H1 (cell line): Measurements from ENCODE around the gene WIPF3. TPM values are rescaled to one million over a fixed set of nuclear protein-coding genes. Genes with fewer than 3 reads are reported as not detected.

Source experiments
- CTCF ChIA-PET: fragments of 300-600 bp; sonication (Branson Sonifier 250); formaldehyde crosslinking; loops from one replicate; lab custom pipeline; 2021; ENCODE audit not compliant: partially characterized antibody; lab: Charles Lee
- POLR2A ChIA-PET: fragments of 300-600 bp; sonication (Branson Sonifier 250); formaldehyde crosslinking; loops from one replicate; lab custom pipeline; 2021; ENCODE audit warnings: inconsistent platforms; ENCODE audit not compliant: partially characterized antibody; lab: Charles Lee
- DNase-seq, 2 experiments: peaks; one replicate each; pipeline versions ENCODE4 v3.0.0 to v3.0.0-alpha.2; 2010 to 2022; ENCODE audit warnings: low spot score in 2 of 2, low read depth in 1 of 2, mixed read lengths in 1 of 2
- FAIRE-seq: peaks from 2 replicates; lab custom pipeline; 2011; peaks lifted over from hg19 to GRCh38; lab: Jason Lieb, UNC
- H2AFZ ChIP-seq: 2 replicates; pipeline ENCODE4 v1.8.1; 2012; ENCODE audit warnings: low read length, inconsistent platforms
- H2AK5ac ChIP-seq: 2 replicates; pipeline ENCODE4 v1.6.1; 2013; ENCODE audit warnings: low read depth, low read length
- H2BK120ac ChIP-seq: replicated peaks from 2 replicates; pipeline ENCODE3; 2013; ENCODE audit warnings: low read depth, low read length, inconsistent platforms
- H2BK12ac ChIP-seq: 2 replicates; pipeline ENCODE4 v1.6.1; 2013; ENCODE audit warnings: low read depth, low read length
- H2BK15ac ChIP-seq: 2 replicates; pipeline ENCODE4 v1.6.1; 2013; ENCODE audit warnings: low read length
- H2BK20ac ChIP-seq: 2 replicates; pipeline ENCODE4 v1.6.1; 2013; ENCODE audit warnings: low read length
- H2BK5ac ChIP-seq: 2 replicates; pipeline ENCODE4 v1.6.1; 2013; ENCODE audit warnings: low read depth, low read length
- H3K14ac ChIP-seq: 2 replicates; pipeline ENCODE4 v1.6.1; 2013; ENCODE audit warnings: inconsistent platforms; ENCODE audit not compliant: insufficient read length
- H3K18ac ChIP-seq: 2 replicates; pipeline ENCODE4 v1.6.1; 2013; ENCODE audit warnings: low read length; ENCODE audit errors: extremely low read depth
- H3K23ac ChIP-seq: 2 replicates; pipeline ENCODE4 v1.6.1; 2013; ENCODE audit warnings: inconsistent platforms; ENCODE audit not compliant: insufficient read length
- H3K23me2 ChIP-seq: 2 replicates; pipeline ENCODE4 v1.6.1; 2013; ENCODE audit warnings: low read depth, low read length
- H3K27ac ChIP-seq: 2 replicates; pipeline ENCODE4 v1.6.1; 2011; ENCODE audit warnings: low read depth, low read length, inconsistent platforms
- H3K27me3 ChIP-seq, 4 experiments: replicated peaks in 1 of 4; 1 replicate in 1 of 4; 2 replicates in 3 of 4; pipeline versions ENCODE4 v1.6.1 to v1.8.1; 2011 to 2013; ENCODE audit warnings: low read length in 3 of 4, mild to moderate bottlenecking in 3 of 4, inconsistent platforms in 2 of 4, mixed read lengths in 2 of 4, moderate library complexity in 1 of 4; ENCODE audit not compliant: control insufficient read depth in 3 of 4, insufficient read depth in 3 of 4; ENCODE audit errors: extremely low read depth in 1 of 4
- H3K36me3 ChIP-seq, 4 experiments: 2 replicates each; pipeline versions ENCODE4 v1.6.1 to v1.8.1; 2011 to 2013; ENCODE audit warnings: mild to moderate bottlenecking in 4 of 4, low read length in 3 of 4, moderate library complexity in 2 of 4, control low read depth in 1 of 4, inconsistent platforms in 1 of 4; ENCODE audit not compliant: insufficient read depth in 4 of 4, control insufficient read depth in 2 of 4
- H3K4ac ChIP-seq: replicated peaks from 2 replicates; pipeline ENCODE3; 2013; ENCODE audit warnings: low read length, low read depth, mixed read lengths, inconsistent platforms; ENCODE audit not compliant: insufficient read length
- H3K4me1 ChIP-seq, 4 experiments: replicated peaks in 1 of 4; 1 replicate in 1 of 4; 2 replicates in 3 of 4; pipeline versions ENCODE4 v1.6.1 to v1.8.1; 2011 to 2013; ENCODE audit warnings: low read length in 3 of 4, inconsistent platforms in 2 of 4, mixed read lengths in 1 of 4; ENCODE audit not compliant: insufficient read depth in 4 of 4, control insufficient read depth in 3 of 4
- H3K4me2 ChIP-seq, 2 experiments: 2 replicates each; pipeline versions ENCODE4 v1.6.1 to v1.8.1; 2011 to 2013; ENCODE audit warnings: low read depth in 2 of 2, low read length in 2 of 2, control low read depth in 1 of 2, inconsistent platforms in 1 of 2, mild to moderate bottlenecking in 1 of 2; ENCODE audit not compliant: insufficient read depth in 1 of 2
- H3K4me3 ChIP-seq, 4 experiments: fragments of 200-600, 300-600 bp in 1 of 4; sonication (generic), shearing (Covaris generic), sonication (Bioruptor Twin) in 1 of 4; 2 replicates each; pipeline versions ENCODE4 v1.5.1 to v1.8.1; 2011 to 2016; ENCODE audit warnings: low read length in 4 of 4, low read depth in 3 of 4, control low read depth in 2 of 4, inconsistent platforms in 2 of 4, mild to moderate bottlenecking in 2 of 4, mixed read lengths in 1 of 4, moderate library complexity in 1 of 4; ENCODE audit not compliant: insufficient read depth in 2 of 4; ENCODE audit errors: extremely low read depth in 1 of 4
- H3K56ac ChIP-seq: replicated peaks from 2 replicates; pipeline ENCODE3; 2013; ENCODE audit warnings: low read depth, mild to moderate bottlenecking, mixed read lengths, low read length, inconsistent platforms; ENCODE audit not compliant: insufficient read length
- H3K79me1 ChIP-seq: 2 replicates; pipeline ENCODE4 v1.6.1; 2013; ENCODE audit warnings: low read depth, low read length, control low read depth
- H3K79me2 ChIP-seq, 2 experiments: 2 replicates each; pipeline versions ENCODE4 v1.6.1 to v1.8.1; 2012 to 2013; ENCODE audit warnings: low read length in 2 of 2, mild to moderate bottlenecking in 2 of 2, inconsistent platforms in 1 of 2; ENCODE audit not compliant: insufficient read depth in 2 of 2, control insufficient read depth in 1 of 2
- H3K9ac ChIP-seq, 4 experiments: replicated peaks in 1 of 4; 1 replicate in 1 of 4; 2 replicates in 3 of 4; pipeline versions ENCODE4 v1.6.1 to v1.8.1; 2011 to 2013; ENCODE audit warnings: low read depth in 3 of 4, low read length in 3 of 4, control low read depth in 2 of 4, mild to moderate bottlenecking in 2 of 4, moderate library complexity in 2 of 4, inconsistent platforms in 1 of 4; ENCODE audit errors: extremely low read depth in 1 of 4
- H3K9me3 ChIP-seq, 2 experiments: 2 replicates each; pipeline versions ENCODE4 v1.6.1 to v1.8.1; 2012 to 2013; ENCODE audit warnings: mild to moderate bottlenecking in 2 of 2, moderate library complexity in 2 of 2, control low read depth in 1 of 2, inconsistent platforms in 1 of 2, low read depth in 1 of 2, low read length in 1 of 2, mixed read lengths in 1 of 2; ENCODE audit not compliant: insufficient read depth in 2 of 2
- H4K20me1 ChIP-seq, 2 experiments: replicated peaks in 1 of 2; 2 replicates each; pipeline versions ENCODE3 to v1.8.1; 2011 to 2013; ENCODE audit warnings: inconsistent platforms in 2 of 2, low read length in 2 of 2, mild to moderate bottlenecking in 1 of 2; ENCODE audit not compliant: insufficient read depth in 2 of 2, control insufficient read depth in 1 of 2
- H4K5ac ChIP-seq: 2 replicates; pipeline ENCODE4 v1.6.1; 2013; ENCODE audit warnings: low read length, low read depth, mixed read lengths, inconsistent platforms; ENCODE audit not compliant: insufficient read length
- H4K8ac ChIP-seq: 2 replicates; pipeline ENCODE4 v1.8.0; 2013; ENCODE audit warnings: mild to moderate bottlenecking, moderate library complexity, low read length, inconsistent platforms; ENCODE audit not compliant: insufficient read depth; ENCODE audit errors: extremely low read depth
- H4K91ac ChIP-seq: replicated peaks from 2 replicates; pipeline ENCODE3; 2013; ENCODE audit warnings: low read length, mixed read lengths, inconsistent platforms; ENCODE audit not compliant: insufficient read length
- ASH2L ChIP-seq: fragments of 200-600, 300-600 bp; sonication (generic); IDR thresholded peaks from one replicate; pipeline ENCODE4 v1.7.1; 2017; ENCODE audit warnings: low read length
- BACH1 ChIP-seq: IDR thresholded peaks from 2 replicates; pipeline ENCODE4 v1.6.1; 2012; ENCODE audit warnings: low read length, improper control_type of control experiment
- CTBP2 ChIP-seq: IDR thresholded peaks from 2 replicates; pipeline ENCODE4 v1.7.0; 2011; ENCODE audit warnings: borderline replicate concordance, mild to moderate bottlenecking, moderate library complexity, mixed read lengths, low read length; ENCODE audit not compliant: insufficient read depth, insufficient read length
- EP300 ChIP-seq, 2 experiments: IDR thresholded peaks; 1 replicate in 1 of 2; 2 replicates in 1 of 2; pipeline ENCODE4 v1.6.1; 2011 to 2012; ENCODE audit warnings: low read depth in 2 of 2, low read length in 2 of 2, mild to moderate bottlenecking in 2 of 2, borderline replicate concordance in 1 of 2, inconsistent platforms in 1 of 2, moderate library complexity in 1 of 2
- EZH2 ChIP-seq: fragments of 200-600 bp; sonication (generic); IDR thresholded peaks from 2 replicates; pipeline ENCODE4 v1.7.1; 2012; ENCODE audit warnings: low read depth, mild to moderate bottlenecking, moderate library complexity, low read length, inconsistent platforms; ENCODE audit not compliant: severe bottlenecking
- GABPA ChIP-seq: IDR thresholded peaks from 2 replicates; pipeline ENCODE4 v1.6.1; 2011; ENCODE audit warnings: mild to moderate bottlenecking, low read length, moderate library complexity, borderline replicate concordance; ENCODE audit not compliant: insufficient read depth
- GTF2F1 ChIP-seq: IDR thresholded peaks from 2 replicates; pipeline ENCODE4 v1.6.1; 2012; ENCODE audit warnings: low read depth, low read length, improper control_type of control experiment, borderline replicate concordance
- PHF8 ChIP-seq: fragments of 200-600 bp; sonication (generic); conservative IDR thresholded peaks from 2 replicates; pipeline ENCODE4 v1.7.1; 2012; ENCODE audit warnings: low read depth, mild to moderate bottlenecking, inconsistent platforms, low read length, moderate library complexity
- POLR2A ChIP-seq, 2 experiments: IDR thresholded peaks; 1 replicate in 1 of 2; 2 replicates in 1 of 2; pipeline ENCODE4 v1.6.1; 2011; ENCODE audit warnings: low read depth in 2 of 2, low read length in 2 of 2, mild to moderate bottlenecking in 2 of 2; ENCODE audit errors: control extremely low read depth in 1 of 2
- RNF2 ChIP-seq: fragments of 200-900, 300-1000 bp; sonication (generic); IDR thresholded peaks from 2 replicates; pipeline ENCODE4 v1.7.1; 2016; ENCODE audit warnings: borderline replicate concordance, low read depth, mild to moderate bottlenecking, antibody characterized with exemption, low read length; ENCODE audit not compliant: poor library complexity, severe bottlenecking; ENCODE audit errors: missing control alignments
- RXRA ChIP-seq: IDR thresholded peaks from 2 replicates; pipeline ENCODE4 v1.6.1; 2011; ENCODE audit warnings: low read depth, mild to moderate bottlenecking, low read length, moderate library complexity; ENCODE audit not compliant: insufficient read depth
- WGBS, 2 experiments: shearing (Covaris generic) in 1 of 2; methylation state at CpG; one replicate each; pipeline versions ENCODE4 v1.1.6 to v1.1.7; 2013 to 2015; ENCODE audit warnings: low lambda C conversion rate in 2 of 2, mixed read lengths in 2 of 2, inconsistent platforms in 1 of 2, low coverage in 1 of 2, missing lambda C conversion rate in 1 of 2; ENCODE audit not compliant: insufficient replicate concordance in 2 of 2, insufficient coverage in 1 of 2, insufficient read length in 1 of 2; ENCODE audit errors: extremely low coverage in 1 of 2, missing lambda C conversion rate in 1 of 2; 5-methylcytosine and 5-hydroxymethylcytosine counted together
- polyA plus RNA-seq, 7 experiments: library from polyadenylated mRNA; depleted of rRNA in 3 of 7; stranded (reverse) in 5 of 7; unstranded in 2 of 7; fragments of >200 nt in 5 of 7; fragments of 200-250 nt in 2 of 7; gene quantifications; 1 replicate in 5 of 7; 2 replicates in 1 of 7; 4 replicates in 1 of 7; pipeline versions ENCODE4 v1.2.1 to v1.2.3, GENCODE V29; 2011 to 2013; ENCODE audit warnings: missing spikeins in 2 of 7, mixed read lengths in 2 of 7
- total RNA-seq: library from RNA; stranded (reverse); fragmentation: NEBNext Ultra II Directional; extraction: Animal tissue kit (Norgen Biotek cat#: 25700); gene quantifications from 2 replicates; pipeline ENCODE4 v1.2.1, GENCODE V29; 2021

The WIPF3 gene
- total and polyA plus RNA-seq, 2 of the 8 experiments (the other 6 are each of a cell fraction or from before 2014, with no cell fraction given): 5.0 to 12.1 TPM

DNA sequence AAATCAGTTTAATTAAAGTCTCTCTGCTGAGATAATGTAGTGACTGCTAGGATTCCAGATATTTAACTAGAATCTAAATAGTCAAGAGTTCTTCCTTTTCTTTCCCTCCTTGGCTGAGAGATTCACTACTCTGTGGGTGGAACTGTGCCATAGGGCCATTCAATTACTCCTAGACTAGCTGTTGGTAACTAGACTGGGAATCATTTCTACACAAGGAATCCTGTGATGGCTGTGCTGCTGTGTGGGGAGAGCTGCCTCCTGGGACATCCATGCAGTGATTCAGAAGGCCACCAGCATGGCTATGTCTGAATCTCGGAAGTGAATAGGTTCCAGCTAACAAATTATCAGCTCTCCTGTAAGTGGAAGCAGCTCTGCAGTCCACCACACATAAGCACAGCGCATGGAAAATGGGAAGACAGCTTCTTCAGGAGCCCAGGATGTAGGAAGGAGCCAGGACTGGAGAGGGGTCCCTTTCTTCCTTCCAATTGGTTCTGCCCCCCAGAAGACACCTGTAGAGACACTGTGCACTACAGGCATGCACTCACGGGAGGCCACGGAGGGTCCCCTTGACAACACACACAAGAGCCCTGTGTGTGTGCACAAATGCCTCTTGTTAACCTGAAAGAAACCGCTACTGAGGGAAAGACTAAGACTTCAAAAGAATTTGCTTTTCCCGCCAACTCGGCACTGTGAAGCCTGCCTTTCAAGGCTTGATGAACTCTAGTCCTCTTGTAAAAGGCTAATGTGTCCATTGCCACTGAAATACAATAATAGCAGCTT lies 116.8 kb downstream of the WIPF3 start:
- Histone ChIP-seq H3K23ac (no peak overlapping the region), H2BK5ac (no peak overlapping the region), H3K18ac (no peak overlapping the region), H2BK12ac (no peak overlapping the region), H3K4me3 (no peak overlapping the region), H4K20me1 (peaks cover 0 to 2% of the 10 kb centered on the region in 2 experiments), H3K27me3 (no peaks in the 10 kb centered on the region), H2BK120ac (no peak overlapping the region), H3K4me2 (no peak overlapping the region), H2BK15ac (no peak overlapping the region), H3K27ac (no peak overlapping the region), H4K5ac (no peak overlapping the region), H3K14ac (no peak overlapping the region), H4K8ac (no peak overlapping the region), H4K91ac (no peak overlapping the region), H3K79me2 (no peaks in the 10 kb centered on the region), H3K56ac (no peak overlapping the region), H2BK20ac (no peak overlapping the region), H3K23me2 (no peaks in the 10 kb centered on the region; the same call in 1 of the 2 replicates), H3K4ac (no peak overlapping the region), H3K9ac (no peak overlapping the region), H3K79me1 (no peaks in the 10 kb centered on the region), H3K36me3 (peaks cover 0 to 22% (median 9%) of the 10 kb centered on the region in 4 experiments; a peak in 5 of 8 replicates), H3K9me3 (no peaks in the 10 kb centered on the region), H2AFZ (no peak overlapping the region), H3K4me1 (no peaks in the 10 kb centered on the region), H2AK5ac (no peak overlapping the region)
- FAIRE-seq (no peak), DNase-seq (no peak)
- 94% methylated on average over 7 of the region's 7 CpGs; no CpG with 5 or more reads in 1 of the 2 experiments for WGBS, 2 experiments
- CTCF ChIA-PET: interaction anchor here (0.6 to 3.8 kb wide), 20 partner anchors 9 to 1000 kb away, joined by 3 to 23 read pairs (median 5); no protein-coding TSS in a partner anchor
- POLR2A ChIA-PET: interaction anchor here (0.9 kb wide), 1 partner anchor 65 kb away, joined by 3 read pairs; no protein-coding TSS in a partner anchor
- TF ChIP-seq POLR2A (IDR thresholded peaks at IDR 0.05; ENCODE audit: control extremely low read depth in 1 of 2, low read depth in 2 of 2, low read length in 2 of 2) (no peak), CTBP2 (no peak), EZH2 (no peak), BACH1 (no peak), RNF2 (no peak), RXRA (no peak), ASH2L (no peak), GABPA (no peak), EP300 (IDR thresholded peaks at IDR 0.05; ENCODE audit: borderline replicate concordance in 1 of 2, low read depth in 2 of 2, low read length in 2 of 2) (no peak), GTF2F1 (no peak), PHF8 (no peak)
